ENCODE results near the gene ARFGAP1. TPM values are rescaled to one million over a fixed set of nuclear protein-coding genes. Genes with fewer than 3 reads are reported as not detected.
"Not testable (repeated sequence)": the region's sequence is repeated elsewhere in the genome, so short reads cannot be mapped to it uniquely, and the experiment has no call there.

ARFGAP1 gene
- total RNA-seq, 2 donors from 2014 or later: 32.1 to 50.3 TPM

GRCh38 chr20:63334356-63334755 is 61.7 kb downstream of the ARFGAP1 start:
- DNase-seq: no peak

GRCh38 chr20:63335060-63335459 is 62.4 kb downstream of the ARFGAP1 start:
- DNase-seq; ATAC-seq; intact Hi-C loops (cut with DNase I): not testable (repeated sequence)

More at GRCh38 chr20:63334356-63334755, 61.7 kb downstream of the ARFGAP1 start:
- intact Hi-C loops (cut with DNase I): no loop called here
- ATAC-seq: no peak

DNA sequence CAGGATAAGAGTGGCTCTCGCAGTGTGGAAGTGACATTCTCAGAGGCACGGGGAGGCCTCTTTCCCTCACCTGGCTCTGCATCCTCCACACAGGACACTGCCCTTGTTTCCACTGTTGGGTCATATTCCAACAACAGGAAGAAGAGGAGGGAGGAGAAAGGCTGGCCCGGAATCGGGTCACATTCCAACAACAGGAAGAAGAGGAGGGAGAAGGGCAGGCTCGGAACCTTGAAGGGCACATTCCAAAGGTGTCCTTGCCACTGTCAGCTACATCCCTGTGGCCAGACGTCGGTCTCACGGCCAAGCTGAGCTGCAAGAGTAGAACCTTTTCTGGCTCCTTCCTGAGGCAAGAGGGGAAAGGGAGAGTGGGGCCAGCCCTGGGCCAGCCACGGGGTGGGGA is 63.1 kb downstream of the ARFGAP1 start:
- ATAC-seq: no peak
- intact Hi-C loops (cut with DNase I): no loop called here
- DNase-seq: no peak

- intact Hi-C loops (cut with DNase I): no loop called here
- DNase-seq (no peak), ATAC-seq (no peak)
These were observed 63.7 kb downstream of the ARFGAP1 start for GRCh38 chr20:63336232-63336752.

DNA sequence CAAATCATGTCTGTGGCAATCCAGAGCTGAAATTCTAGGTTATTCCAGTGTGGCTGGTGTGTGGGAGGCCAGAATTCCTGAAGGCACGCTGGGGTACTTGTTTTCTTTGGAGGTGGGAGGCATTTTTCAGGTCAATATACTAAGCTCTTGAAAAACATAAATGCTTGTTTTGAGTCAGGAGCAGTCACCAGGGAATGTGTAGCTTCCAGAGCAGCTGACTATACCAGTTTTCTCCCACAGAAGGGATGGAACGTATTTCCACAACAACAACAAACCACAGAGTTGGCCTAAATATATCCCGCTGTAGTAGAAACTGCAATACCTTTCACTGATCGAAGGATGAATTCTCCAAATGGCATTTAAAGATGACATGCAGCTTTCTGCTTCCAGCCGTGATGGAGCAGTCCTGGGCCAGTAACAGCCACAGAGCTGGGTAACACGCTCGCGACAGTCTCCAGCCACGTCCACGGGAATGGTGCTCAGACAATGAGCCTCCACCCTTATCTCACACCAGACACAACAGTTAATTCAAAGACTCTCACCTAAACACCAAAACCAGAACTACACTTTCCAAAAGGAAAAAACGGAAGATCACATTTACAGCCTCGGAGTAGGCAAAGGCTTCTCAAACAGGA is 65.3 kb downstream of the ARFGAP1 start:
- DNase-seq (no peak), ATAC-seq (no peak)
- intact Hi-C loops (cut with DNase I): no loop called here

Small RNA genes within 50 kb of the gene (microRNA-seq; reads per million reads assigned to microRNA genes)
- gene MIR3196 (0 reads per million in 2 donors), gene MIR4326 (0 to 0.20 reads per million in 2 donors)

Other genes starting within 250 kb of the ARFGAP1 start
- gene YTHDF1, start 56.7 kb upstream of the ARFGAP1 start, total RNA-seq: 10 to 100 TPM; 19.3 to 29.9 TPM
- under 1 TPM in 1 of 2 donors, not detected in 1; 0.94 TPM for gene BIRC7, start 36.9 kb upstream of the ARFGAP1 start, total RNA-seq
- not detected for gene NKAIN4, start 18.4 kb upstream of the ARFGAP1 start, total RNA-seq
- not detected for gene COL20A1, start 20.4 kb downstream of the ARFGAP1 start, total RNA-seq
- gene CHRNA4, start 88.5 kb downstream of the ARFGAP1 start, total RNA-seq: under 1 TPM; 0.06 to 0.31 TPM
- gene KCNQ2, start 199.8 kb downstream of the ARFGAP1 start, total RNA-seq: 1 to 10 TPM in 1 of 2 donors, under 1 TPM in 1; 0.91 to 2.0 TPM
- 100 to 1,000 TPM; 656 to 679 TPM for gene EEF1A2, start 226.3 kb downstream of the ARFGAP1 start, total RNA-seq
- gene PPDPF, start 248.0 kb downstream of the ARFGAP1 start, total RNA-seq: 100 to 1,000 TPM; 215 to 241 TPM

Data from left cardiac atrium (tissue), 4 donors.